ENCODE results near the gene DDTL. TPM values are rescaled to one million over a fixed set of nuclear protein-coding genes. Genes with fewer than 3 reads are reported as not detected.

The DDTL gene
- under 0.01 TPM in 1 of 2 replicates, not detected in the other for total RNA-seq

DNA sequence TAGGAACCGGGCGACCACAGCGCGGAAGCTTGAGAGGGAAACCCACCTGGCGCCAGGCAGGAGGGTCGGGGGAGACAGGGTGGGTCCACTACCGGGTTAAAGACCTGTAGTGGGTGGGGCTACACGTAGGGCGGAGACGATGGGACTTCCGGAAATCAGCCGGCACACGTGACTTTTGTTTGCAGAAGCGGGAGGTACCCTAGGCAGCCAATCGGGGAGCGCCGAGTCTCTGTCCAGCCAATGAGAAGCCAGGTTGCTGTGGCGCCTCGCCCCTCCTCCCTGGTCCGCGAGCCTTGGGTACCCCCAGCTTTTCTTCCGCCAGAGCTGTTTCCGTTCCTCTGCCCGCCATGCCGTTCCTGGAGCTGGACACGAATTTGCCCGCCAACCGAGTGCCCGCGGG, at the start of gene DDTL:
DDTL (plus strand) TSS at position 321 of the 400 bp plus-strand sequence; CDS start at position 348, 27 bp downstream.

GRCh38 chr22:23961084-23961771, 5.5 kb upstream of the DDTL start, which contains the start of gene GSTT2B:
Gene GSTT2B, minus strand, starts transcription at chr22:23961195. Its CDS starts 64 bp downstream, at chr22:23961131.

DNA sequence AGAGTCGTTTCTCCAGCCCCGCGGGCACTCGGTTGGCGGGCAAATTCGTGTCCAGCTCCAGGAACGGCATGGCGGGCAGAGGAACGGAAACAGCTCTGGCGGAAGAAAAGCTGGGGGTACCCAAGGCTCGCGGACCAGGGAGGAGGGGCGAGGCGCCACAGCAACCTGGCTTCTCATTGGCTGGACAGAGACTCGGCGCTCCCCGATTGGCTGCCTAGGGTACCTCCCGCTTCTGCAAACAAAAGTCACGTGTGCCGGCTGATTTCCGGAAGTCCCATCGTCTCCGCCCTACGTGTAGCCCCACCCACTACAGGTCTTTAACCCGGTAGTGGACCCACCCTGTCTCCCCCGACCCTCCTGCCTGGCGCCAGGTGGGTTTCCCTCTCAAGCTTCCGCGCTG, 7.7 kb downstream of the DDTL start, which contains the start of gene DDT:
DDT (minus strand) TSS at position 97 of the 400 bp plus-strand sequence; CDS start at position 70, 27 bp downstream.

GRCh38 chr22:23979557-23980240, 13.0 kb downstream of the DDTL start, which contains the start of gene GSTT2:
Gene GSTT2, plus strand, starts transcription at chr22:23980134.

GRCh38 chr22:24005201-24005600, 38.5 kb downstream of the DDTL start, which contains the start of gene GSTT4:
Gene GSTT4, minus strand, starts transcription at chr22:24005453. Its CDS starts 97 bp downstream, at chr22:24005356.

Other genes with a start within 250 kb of the DDTL start
- 3.1 and 4.0 TPM in 2 replicates for gene ZNF70, start 215.8 kb upstream of the DDTL start, total RNA-seq
- gene VPREB3, start 212.5 kb upstream of the DDTL start, total RNA-seq = not detected in 2 replicates
- 0.19 and 1.1 TPM in 2 replicates for gene C22orf15, start 203.9 kb upstream of the DDTL start, total RNA-seq
- gene CHCHD10, start 198.9 kb upstream of the DDTL start, total RNA-seq = 3.7 and 6.7 TPM in 2 replicates
- gene MMP11, start 194.0 kb upstream of the DDTL start, total RNA-seq = 3.5 and 8.7 TPM in 2 replicates
- gene SMARCB1, start 179.9 kb upstream of the DDTL start, total RNA-seq = 15.5 and 33.5 TPM in 2 replicates
- 0.56 and 1.3 TPM in 2 replicates for gene DERL3, start 127.9 kb upstream of the DDTL start, total RNA-seq
- 10.7 and 13.5 TPM in 2 replicates for gene SLC2A11, start 109.0 kb upstream of the DDTL start, total RNA-seq
- 323 and 339 TPM in 2 replicates for gene MIF, start 72.5 kb upstream of the DDTL start, total RNA-seq
- gene GSTT2B, start 5.7 kb upstream of the DDTL start, total RNA-seq = 0.85 and 4.2 TPM in 2 replicates
- 127 and 135 TPM in 2 replicates for gene DDT, start 7.6 kb downstream of the DDTL start, total RNA-seq
- 0.56 TPM in 1 of 2 replicates, not detected in the other for gene GSTT2, start 13.2 kb downstream of the DDTL start, total RNA-seq
- not detected in 2 replicates for gene GSTT4, start 38.6 kb downstream of the DDTL start, total RNA-seq
- 35.1 and 39.5 TPM in 2 replicates for gene CABIN1, start 44.4 kb downstream of the DDTL start, total RNA-seq
- 7.9 and 20.9 TPM in 2 replicates for gene SUSD2, start 214.6 kb downstream of the DDTL start, total RNA-seq